Colonic mucosa (tissue), 4 donors: Measurements from ENCODE around the gene ESYT2. TPM values are rescaled to one million over a fixed set of nuclear protein-coding genes. Genes with fewer than 3 reads are reported as not detected.

Source experiments
- DNase-seq: peaks from one replicate; pipeline ENCODE4 v3.0.0-alpha.2; 2020
- H3K27ac ChIP-seq: fragments of 200-600 bp; one replicate; pipeline ENCODE4 v1.8.0; 2021
- H3K27me3 ChIP-seq: fragments of 200-600 bp; one replicate; pipeline ENCODE4 v1.8.0; 2021
- H3K36me3 ChIP-seq: fragments of 200-600 bp; one replicate; pipeline ENCODE4 v1.8.0; 2021
- H3K4me1 ChIP-seq: fragments of 200-600 bp; one replicate; pipeline ENCODE4 v1.8.0; 2021; ENCODE audit warnings: mild to moderate bottlenecking
- H3K4me3 ChIP-seq: fragments of 200-600 bp; one replicate; pipeline ENCODE4 v1.8.0; 2021
- H3K9ac ChIP-seq, 2 donors: one replicate each; pipeline ENCODE4 v1.7.0; 2013; ENCODE audit warnings: control low read depth in 2 of 2, low read depth in 2 of 2, low read length in 2 of 2
- H3K9me3 ChIP-seq: fragments of 200-600 bp; one replicate; pipeline ENCODE4 v1.8.0; 2021
- intact Hi-C: fragments of 100-400 bp; cut with DNase I; formaldehyde crosslinking; loops from one replicate; pipeline ENCODE4 v1.14.1; 2022
- total RNA-seq, 2 donors: library from RNA; stranded (reverse); fragmentation: NEBNext Ultra II Directional in 1 of 2; extraction: Animal tissue kit (Norgen Biotek cat#: 25700) in 1 of 2; gene quantifications; one replicate each; pipeline ENCODE4 v1.2.1, GENCODE V29; 2021
- TF ChIP-seq, protein P1 (sequence below): fragments of 200-600 bp; IDR thresholded peaks from one replicate; pipeline ENCODE4 v1.8.0; 2022; ENCODE audit warnings: antibody characterized with exemption, mild to moderate bottlenecking
- donor health status: healthy.
- donor health status: DM: no; HTN: no; CAD: no.
- donor health status: DM: no; HTN: no; CAD: no.

ESYT2 gene
- total RNA-seq, 2 donors from 2014 or later, result 57.5 to 105 TPM

DNA sequence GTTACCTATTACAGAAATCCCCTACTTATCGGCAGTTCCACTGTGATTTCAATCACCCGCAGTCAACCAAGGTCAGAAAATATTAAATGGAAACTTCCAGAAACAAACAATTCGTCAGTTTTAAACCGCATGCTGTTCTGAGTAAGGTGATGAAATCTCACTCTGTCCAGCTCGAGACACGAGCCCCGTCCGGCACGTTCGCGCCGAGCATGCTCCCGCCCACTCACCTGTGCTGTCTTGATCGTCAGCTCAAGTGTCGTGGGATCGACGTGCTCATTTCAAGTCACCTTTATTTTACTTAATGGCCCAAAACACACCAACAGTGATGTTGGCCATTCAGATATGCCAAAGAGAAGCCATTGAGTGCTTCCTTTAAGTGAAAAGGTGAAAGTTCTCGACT, 21.2 kb downstream of the ESYT2 start:
- no peak overlapping the region for H3K4me3 ChIP-seq
- no peak for DNase-seq
- no peaks in the 10 kb centered on the region for H3K9me3 ChIP-seq
- H3K9ac ChIP-seq, result no peak overlapping the region
- no peak overlapping the region for H3K27ac ChIP-seq
- TF ChIP-seq, protein P1, sequence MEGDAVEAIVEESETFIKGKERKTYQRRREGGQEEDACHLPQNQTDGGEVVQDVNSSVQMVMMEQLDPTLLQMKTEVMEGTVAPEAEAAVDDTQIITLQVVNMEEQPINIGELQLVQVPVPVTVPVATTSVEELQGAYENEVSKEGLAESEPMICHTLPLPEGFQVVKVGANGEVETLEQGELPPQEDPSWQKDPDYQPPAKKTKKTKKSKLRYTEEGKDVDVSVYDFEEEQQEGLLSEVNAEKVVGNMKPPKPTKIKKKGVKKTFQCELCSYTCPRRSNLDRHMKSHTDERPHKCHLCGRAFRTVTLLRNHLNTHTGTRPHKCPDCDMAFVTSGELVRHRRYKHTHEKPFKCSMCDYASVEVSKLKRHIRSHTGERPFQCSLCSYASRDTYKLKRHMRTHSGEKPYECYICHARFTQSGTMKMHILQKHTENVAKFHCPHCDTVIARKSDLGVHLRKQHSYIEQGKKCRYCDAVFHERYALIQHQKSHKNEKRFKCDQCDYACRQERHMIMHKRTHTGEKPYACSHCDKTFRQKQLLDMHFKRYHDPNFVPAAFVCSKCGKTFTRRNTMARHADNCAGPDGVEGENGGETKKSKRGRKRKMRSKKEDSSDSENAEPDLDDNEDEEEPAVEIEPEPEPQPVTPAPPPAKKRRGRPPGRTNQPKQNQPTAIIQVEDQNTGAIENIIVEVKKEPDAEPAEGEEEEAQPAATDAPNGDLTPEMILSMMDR, result no peak
- H3K4me1 ChIP-seq, result no peaks in the 10 kb centered on the region
- intact Hi-C loops, result no loop called here
- no peaks in the 10 kb centered on the region for H3K36me3 ChIP-seq
- no peaks in the 10 kb centered on the region for H3K27me3 ChIP-seq

DNA sequence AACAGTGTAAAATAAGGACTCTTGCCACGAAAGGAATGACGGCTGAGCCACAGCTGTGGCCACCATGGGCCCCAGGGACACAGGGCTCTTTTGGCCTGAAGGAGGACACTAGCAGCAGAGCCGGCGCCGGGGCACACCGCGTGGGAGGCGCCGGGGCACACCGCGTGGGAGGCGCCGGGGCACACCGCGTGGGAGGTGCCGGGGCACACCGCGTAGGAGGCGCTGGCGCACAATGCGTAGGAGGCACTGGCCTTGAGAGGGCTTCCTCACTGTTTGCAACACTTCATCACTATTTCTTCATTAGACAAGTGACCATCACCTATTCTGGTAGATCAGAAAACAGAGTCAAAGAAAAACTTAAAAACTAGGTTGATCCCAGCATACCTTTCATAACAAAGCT, 23.4 kb downstream of the ESYT2 start:
- Histone ChIP-seq H3K36me3 (no peaks in the 10 kb centered on the region), H3K4me1 (no peaks in the 10 kb centered on the region), H3K27me3 (no peaks in the 10 kb centered on the region), H3K9me3 (no peaks in the 10 kb centered on the region), H3K4me3 (no peak overlapping the region), H3K27ac (no peak overlapping the region), H3K9ac (no peak overlapping the region)
- TF ChIP-seq, protein P1, result no peak
- intact Hi-C loops, result no loop called here
- DNase-seq, result no peak

DNA sequence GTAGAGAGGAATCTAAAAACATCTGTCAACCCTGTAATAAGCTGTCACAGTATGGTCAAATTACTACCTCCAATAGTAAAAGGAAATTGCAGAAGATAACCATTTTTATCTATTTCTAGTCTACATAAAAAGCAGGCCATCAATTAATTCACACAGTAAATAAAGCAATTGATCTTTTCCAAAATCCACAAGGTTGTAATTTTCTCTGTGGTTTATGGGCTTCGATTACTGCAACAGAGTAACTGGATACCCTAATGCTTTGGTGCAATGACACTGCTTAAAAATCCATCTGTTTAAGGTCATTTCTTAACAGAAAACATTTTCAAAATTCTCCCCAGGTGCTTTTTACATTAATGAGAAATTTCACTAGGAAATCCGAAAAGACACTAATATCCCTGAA, 23.9 kb downstream of the ESYT2 start:
- no peaks in the 10 kb centered on the region for H3K9me3 ChIP-seq
- TF ChIP-seq, protein P1, result no peak
- H3K27me3 ChIP-seq, result no peaks in the 10 kb centered on the region
- intact Hi-C loops, result no loop called here
- DNase-seq, result no peak
- no peaks in the 10 kb centered on the region for H3K4me1 ChIP-seq
- H3K36me3 ChIP-seq, result no peaks in the 10 kb centered on the region
- H3K27ac ChIP-seq, result no peak overlapping the region
- H3K4me3 ChIP-seq, result no peak overlapping the region
- no peak overlapping the region for H3K9ac ChIP-seq

DNA sequence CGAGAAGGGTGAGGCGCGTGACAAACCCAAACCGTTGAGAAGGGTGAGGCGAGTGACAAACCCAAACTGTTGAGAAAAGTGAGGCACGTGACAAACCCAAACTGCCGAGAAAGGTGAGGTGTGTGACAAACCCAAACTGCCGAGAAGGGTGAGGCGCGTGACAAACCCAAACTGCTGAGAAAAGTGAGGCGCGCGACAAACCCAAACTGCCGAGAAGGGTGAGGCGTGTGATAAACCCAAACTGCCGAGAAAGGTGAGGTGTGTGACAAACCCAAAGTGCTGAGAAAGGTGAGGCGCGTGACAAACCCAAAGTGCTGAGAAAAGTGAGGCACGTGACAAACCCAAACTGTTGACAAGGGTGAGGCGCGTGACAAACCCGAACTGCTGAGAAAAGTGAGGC, 25.0 kb downstream of the ESYT2 start:
- no peak for DNase-seq
- Histone ChIP-seq H3K4me1 (no peaks in the 10 kb centered on the region), H3K9ac (no peak overlapping the region), H3K4me3 (no peak overlapping the region), H3K36me3 (no peaks in the 10 kb centered on the region), H3K27me3 (no peaks in the 10 kb centered on the region), H3K9me3 (no peaks in the 10 kb centered on the region), H3K27ac (no peak overlapping the region)
- intact Hi-C loops, result no loop called here
- TF ChIP-seq, protein P1, result no peak

DNA sequence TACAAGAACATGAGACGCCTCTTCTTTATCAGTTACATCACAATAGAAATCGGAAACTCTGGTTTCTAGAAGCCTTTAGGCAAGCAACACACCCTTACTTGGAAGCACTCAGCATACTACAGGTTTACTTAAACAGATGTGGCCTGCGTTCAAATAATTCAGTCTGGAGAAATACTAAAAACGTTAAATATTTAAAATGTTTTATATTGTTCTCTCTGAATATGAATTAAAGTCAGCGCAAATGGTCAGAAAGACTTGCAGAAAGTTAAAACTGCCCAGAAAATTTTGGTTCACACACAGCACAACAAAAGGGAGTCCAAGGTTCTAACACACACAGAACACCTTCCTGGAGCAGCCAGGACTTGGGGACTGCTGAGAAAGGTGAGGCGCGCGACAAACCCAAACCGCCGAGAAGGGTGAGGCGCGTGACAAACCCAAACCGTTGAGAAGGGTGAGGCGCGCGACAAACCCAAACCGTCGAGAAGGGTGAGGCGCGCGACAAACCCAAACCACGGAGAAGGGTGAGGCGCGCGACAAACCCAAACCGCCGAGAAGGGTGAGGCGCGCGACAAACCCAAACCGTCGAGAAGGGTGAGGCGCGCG, 25.8 kb downstream of the ESYT2 start:
- Histone ChIP-seq H3K4me1 (no peaks in the 10 kb centered on the region), H3K9ac (no peak overlapping the region), H3K27ac (no peak overlapping the region), H3K36me3 (no peaks in the 10 kb centered on the region), H3K27me3 (no peaks in the 10 kb centered on the region), H3K9me3 (no peaks in the 10 kb centered on the region), H3K4me3 (no peak overlapping the region)
- DNase-seq, result no peak
- intact Hi-C loops, result no loop called here
- TF ChIP-seq, protein P1, result no peak
